HUDEP-2 (cell line): ENCODE measurements around the gene C11orf58.

ENCODE experiments used
- DNase-seq, 76 experiments: peaks; one replicate each; lab custom pipeline; 2025; ENCODE audit not compliant: unreplicated experiment in 76 of 76; lab: John Stamatoyannopoulos, UW

Gene C11orf58

GRCh38 chr11:16738193-16738946, at the start of gene C11orf58:
C11orf58 (plus strand) TSS chr11:16738647; CDS start chr11:16738779, 132 bp downstream.
- peak; percentile 17 to 96 (median 88) for DNase-seq

GRCh38 chr11:16690086-16690485, 48.4 kb upstream of the C11orf58 start:
- DNase-seq = no peak

DNA sequence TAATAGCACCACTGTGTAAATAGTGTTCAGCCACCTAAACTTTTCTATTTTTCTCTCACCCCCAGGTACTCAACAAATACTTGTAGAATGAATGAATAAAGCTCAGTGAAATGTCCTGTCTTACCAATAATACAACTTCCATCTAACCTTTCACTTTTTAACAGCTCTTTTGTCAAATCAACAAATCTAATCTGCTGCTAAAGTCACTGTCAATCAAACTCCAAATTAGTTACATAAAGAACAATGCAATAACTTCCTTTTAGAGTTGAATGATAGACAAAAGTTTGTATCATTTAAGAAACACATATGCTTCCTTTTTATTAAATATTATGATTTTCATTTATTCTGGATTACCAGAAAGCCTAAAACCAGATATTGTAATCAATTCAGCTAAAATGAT, 34.7 kb upstream of the C11orf58 start:
- no peak for DNase-seq

GRCh38 chr11:16713594-16713993, 24.9 kb upstream of the C11orf58 start:
- no peak for DNase-seq

DNA sequence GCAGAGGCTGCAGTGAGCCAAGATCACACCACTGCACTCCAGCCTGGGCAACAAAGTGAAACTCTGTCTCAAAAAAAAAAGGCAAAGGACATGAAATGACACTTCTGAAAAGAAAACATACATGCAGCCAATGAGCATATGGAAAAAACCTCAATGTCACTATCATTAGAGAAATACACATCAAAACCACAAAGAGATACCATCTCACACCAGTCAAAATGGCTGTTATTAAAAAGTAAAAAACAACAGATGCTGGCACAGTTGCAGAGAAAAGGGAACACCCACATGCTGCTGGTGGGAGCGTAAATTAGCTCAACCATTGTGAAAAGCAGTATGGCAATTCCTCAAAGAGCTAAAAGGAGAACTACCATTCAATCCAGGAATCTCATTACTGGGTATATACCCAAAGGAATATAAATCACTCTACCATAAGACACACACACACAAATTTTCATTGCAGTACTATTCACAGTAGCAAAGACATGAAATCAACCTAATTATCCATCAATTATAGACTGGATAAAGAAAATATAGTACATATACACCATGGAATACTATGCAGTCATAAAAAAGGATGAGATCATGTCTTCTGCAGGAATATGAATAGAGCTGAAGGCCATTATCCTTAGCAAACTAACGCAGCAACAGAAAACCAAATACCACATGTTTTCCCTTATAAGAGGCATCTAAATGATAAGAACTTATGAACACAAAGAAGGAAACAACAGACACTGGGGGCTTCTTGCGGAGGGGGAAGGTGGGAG, 15.7 kb upstream of the C11orf58 start:
- DNase-seq = no peak

- DNase-seq = peak in 17 of 76 experiments; percentile 1 to 23 (median 4)
Observed at GRCh38 chr11:16727806-16728205, 10.6 kb upstream of the C11orf58 start.

DNA sequence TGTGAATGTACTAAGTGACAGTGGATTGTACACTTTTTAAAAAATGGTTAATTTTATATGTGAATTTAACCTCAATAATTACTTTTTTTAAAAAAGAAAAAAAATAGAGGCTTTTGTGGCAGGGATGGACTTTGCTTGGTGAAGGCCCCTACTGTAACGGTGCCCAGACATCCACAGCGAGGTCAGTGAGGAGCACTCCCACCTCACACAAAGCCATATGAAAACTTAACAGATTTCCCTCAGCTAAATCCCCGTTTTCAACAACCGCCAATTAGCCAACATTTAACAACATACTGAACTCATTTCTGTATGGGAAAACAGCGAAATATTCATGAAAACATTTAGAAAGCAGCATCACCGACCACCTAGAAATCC, 642 bp upstream of the C11orf58 start:
- peak in 8 of 76 experiments; percentile 1 to 57 (median 42) for DNase-seq

DNA sequence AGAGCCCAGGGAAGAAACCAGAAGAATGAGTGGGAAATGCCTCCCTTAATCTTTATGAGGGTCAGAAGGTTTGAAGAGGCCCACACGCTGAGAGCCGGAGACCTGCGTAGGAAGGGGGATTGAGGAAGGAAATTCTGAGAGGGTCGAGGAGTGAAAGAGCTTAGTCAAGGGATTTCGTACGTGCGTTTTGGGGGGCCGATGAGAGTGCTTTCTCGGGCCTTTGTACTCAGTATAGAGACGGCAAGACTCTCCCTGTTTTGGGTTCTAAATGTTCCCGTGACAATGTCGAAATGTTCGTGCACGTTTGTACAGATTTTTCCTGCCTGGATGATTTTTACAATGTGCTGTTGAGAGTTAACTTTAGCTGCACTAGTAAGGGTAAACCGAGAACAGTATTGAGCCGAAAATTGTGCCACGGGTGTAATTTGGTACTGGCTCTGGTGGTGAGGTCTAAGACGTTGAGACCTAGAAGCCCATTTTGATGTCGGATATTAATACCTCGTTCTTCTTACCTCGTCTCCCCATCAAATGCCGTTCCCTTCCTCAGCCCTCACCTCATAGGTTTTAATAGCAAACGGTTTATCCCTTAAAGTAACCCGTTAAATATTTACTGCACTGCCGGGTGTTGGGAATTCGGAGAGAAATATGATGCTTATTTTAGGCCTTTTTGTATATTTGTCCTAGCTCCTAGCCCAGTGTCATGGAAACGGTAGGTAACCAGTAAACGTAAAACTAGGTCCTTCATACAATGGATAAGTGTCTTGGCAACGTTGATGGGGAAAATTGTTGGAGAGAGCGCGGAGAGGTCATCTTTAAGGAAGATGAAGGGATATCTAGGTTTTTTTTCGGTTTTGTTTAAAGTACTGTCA, 734 bp downstream of the C11orf58 start:
- peak in 3 of 76 experiments; percentile 12 to 56 (median 47) for DNase-seq

DNA sequence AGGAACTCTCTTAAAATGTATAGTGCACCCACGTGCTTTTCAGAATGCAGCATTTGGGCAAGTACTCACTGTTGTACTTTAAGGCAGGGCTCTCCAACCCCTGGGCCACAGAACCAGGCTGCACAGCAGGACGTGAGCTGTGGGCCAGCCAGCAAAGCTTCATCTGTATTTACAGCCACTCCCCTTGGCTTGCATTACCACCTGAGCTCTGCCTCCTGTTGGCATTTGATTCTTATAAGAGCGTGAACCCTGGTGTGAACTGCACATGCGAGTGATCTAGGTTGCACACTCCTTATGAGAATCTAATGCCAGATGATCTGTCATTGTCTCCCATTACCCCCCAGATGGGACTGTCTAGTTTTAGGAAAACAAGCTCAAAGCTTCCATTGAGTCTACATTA, 3.0 kb downstream of the C11orf58 start:
- DNase-seq = no peak

DNA sequence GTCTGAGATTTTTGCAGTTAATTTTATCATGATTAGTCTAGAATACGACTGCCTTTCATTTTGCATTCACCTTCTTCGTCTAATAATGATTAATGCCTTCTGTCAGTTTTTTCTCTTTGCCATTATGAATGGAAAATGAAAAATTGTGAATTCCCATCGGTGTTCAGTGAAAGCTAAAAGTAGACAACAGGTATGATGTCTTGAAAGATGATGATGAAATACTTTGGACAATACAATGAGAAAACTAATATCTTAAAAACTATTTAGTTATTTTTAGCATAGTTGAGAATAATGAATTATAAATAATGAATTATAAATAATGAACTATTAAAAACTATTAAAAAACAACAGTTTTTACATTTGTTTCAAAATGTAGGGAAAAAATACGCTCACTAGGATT, 5.0 kb downstream of the C11orf58 start:
- DNase-seq = no peak

GRCh38 chr11:16744128-16744725, 5.8 kb downstream of the C11orf58 start:
- DNase-seq = no peak

DNA sequence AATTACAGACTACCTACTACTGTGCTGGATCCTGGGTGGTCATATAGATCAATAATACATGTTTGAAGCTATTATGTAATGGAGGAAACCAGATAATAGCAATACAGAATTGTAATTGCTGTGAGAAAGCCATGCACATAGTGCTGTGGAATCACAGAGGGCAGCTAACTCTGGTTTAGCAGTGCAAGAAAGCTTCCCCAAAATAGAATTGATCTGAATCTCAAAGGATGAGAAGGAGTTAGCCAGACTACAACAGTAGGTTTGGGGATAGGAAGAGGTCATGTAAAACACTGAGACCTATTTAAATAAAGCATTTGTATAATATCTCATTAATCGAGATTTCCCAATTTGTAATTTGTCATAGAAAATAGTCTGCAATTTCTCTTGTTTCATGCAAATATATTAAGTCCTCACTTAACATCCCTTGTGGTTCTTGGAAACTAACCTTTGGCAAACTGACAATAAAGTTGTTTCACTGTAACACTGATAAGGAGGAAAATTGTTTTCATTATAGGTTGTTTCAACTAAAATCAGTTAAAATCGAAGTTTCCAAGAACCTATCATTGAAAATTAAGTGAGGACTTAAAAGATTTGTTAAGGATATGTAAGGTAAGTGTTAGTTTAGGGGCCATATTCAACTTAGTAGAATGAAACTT, 7.6 kb downstream of the C11orf58 start:
- peak in 1 of 76 experiments; percentile 19 for DNase-seq

DNA sequence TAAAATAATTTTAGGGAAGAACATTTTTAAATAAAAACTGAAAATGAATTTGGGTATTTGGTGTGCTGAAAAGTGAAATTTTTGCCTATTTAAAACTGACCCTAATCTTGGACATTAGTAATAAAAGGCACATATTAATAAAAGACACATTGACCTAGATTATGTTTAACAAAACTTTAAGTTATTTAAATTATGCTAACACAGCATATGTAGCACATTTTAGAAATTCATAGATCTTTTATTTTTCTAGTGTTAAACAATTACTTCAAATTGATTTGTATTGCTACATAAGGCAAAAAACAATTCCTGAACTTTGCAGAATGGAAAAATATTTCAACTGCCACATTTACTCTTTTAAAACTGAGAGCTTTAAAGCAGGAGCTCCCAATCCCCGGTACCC, 10.6 kb downstream of the C11orf58 start:
- DNase-seq = no peak

GRCh38 chr11:16749666-16750065, 11.2 kb downstream of the C11orf58 start:
- no peak for DNase-seq

DNA sequence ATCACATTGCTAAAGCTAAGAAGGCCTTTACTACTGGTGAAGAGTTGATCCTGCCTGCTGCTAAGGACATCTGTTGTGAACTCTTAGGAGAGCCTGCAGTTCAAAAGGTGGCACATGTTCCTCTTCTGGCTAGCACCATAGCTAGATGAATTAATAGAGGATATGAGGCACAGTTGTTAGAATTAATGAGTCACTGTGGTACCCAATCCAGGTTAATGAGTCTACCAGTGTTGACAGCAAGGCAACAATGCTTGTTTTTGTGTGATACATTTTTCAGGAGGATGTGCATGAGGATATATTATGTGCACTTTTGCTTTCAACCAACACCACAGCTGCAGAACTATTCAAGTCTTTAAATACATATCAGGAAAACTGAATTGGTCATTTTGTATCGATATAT, 12.0 kb downstream of the C11orf58 start:
- DNase-seq = no peak

DNA sequence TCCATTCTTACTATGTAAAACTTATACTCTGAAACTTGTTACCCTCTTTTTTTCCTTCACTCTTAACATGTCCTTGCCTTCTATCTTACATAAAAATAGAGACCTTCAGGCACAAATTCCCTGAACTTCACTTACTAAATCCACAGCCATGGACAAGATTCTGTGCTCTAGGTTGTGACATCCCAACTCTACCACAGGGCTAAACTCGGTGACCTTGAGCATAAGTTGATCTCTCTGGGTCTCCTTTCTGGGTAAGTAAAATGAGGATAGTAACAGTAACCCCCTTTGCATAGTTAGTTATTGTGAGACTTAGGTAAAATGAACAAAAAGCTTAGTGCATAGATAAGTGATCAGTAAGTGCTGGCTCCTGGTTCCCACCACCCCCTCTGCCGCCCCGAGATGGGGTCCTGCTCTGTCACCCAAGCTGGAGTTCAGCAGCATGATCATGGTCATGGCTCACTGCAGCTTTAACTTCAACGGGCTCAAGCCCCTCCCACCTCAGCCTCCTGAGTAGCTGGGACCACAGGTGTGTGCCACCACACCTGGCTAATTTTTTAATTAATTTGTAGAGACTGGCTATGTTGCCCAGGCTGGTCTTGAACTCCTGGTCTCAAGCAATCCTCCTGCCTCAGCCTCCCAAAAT, 20.1 kb downstream of the C11orf58 start:
- no peak for DNase-seq

DNA sequence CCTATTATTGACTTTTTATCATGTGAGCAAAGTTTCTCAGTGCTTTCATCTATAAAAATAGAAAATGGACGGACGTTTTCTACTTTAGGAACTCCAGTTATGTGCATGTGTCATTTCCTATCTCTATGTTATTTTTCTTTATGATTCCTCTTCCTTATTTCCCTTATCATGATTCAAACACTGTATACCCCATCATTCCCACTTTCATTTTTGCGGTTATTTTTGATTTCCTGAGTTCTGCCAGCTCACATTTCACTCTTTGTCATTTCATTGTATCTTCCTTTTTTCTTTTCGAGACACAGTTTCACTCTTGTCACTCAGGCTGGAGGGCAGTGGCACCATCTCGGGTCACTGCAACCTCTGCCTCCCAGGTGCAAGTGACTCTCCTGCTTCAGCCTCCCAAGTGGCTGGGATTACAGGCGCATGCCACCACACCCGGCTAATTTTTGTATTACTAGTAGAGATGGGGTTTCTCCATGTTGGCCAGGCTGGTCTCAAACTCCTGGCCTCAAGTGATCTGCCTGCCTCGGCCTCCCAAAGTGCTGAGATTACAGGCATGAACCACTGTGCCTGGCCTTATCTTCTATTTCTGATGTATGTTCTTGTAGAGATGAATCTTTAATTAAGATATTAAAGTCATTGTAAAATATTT, 21.5 kb downstream of the C11orf58 start:
- no peak for DNase-seq

GRCh38 chr11:16763746-16764145, 25.3 kb downstream of the C11orf58 start:
- DNase-seq = no peak

DNA sequence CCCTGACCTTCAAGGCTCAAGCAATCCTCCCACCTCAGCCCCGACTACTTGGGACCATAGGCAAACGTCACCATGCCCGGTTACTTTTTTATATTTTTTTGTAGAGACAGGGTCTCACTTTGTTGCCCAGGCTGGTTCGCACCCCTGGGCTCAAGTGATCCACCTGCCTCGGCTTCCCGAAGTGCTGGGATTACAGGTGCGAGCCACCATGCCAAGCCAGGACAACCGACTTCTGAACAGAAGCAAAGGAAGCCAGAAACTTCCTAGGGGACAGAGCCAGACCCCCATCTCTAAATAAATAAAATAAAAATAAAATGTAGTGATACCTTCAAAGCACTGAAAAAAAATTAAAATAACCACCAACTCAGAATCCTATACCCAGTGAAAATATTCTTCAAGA, 26.4 kb downstream of the C11orf58 start:
- no peak for DNase-seq
